Fibroblast of the conjunctiva (primary cell): Measurements from ENCODE around the gene BMP8A.
"Not testable (repeated sequence)": the region's sequence is repeated elsewhere in the genome, so short reads cannot be mapped to it uniquely, and the experiment has no call there.

ENCODE experiments used
- DNase-seq: peaks from one replicate; pipeline ENCODE4 v3.0.0-alpha.2; 2010; ENCODE audit warnings: low read depth

The BMP8A gene

DNA sequence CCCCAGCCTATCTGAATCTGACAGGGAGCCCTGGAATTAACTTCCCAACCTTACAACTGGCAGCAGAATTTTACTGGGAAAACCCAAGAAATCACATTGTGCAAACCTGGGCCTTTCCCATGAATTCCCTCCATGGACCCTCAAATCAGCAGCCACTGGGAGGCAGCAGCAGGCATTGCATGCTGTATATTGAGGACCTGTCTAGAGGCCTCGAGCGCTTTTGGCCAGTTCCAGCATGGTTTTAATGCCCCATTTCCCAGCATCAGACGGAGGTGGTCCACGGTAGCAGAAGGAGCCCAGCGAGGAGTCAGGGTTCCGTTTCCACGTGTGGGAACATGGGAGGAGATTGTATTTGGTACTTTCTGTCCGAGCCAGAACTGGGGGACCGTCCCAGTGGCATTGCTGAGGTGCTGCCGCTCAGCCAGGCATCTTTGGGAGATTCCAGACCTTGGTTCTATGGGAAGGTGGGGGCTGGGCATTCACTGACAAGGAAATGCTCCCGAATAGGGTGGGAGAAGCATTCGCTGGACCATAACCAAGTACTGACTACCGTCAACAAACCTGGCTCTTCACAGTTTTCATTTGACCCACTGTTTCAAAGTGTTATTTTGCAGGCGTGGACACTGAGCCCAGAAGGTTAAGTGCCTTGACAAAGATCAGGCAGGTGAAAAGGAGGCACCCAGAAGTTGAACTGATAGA is 15.9 kb downstream of the BMP8A start:
- DNase-seq, result no peak

- DNase-seq, result no peak
Measured at GRCh38 chr1:39508266-39508665, 16.8 kb downstream of the BMP8A start.

- no peak for DNase-seq
Measured at GRCh38 chr1:39508857-39509305, 17.4 kb downstream of the BMP8A start.

- no peak for DNase-seq
Measured at GRCh38 chr1:39509360-39510009, 18.0 kb downstream of the BMP8A start.

- not testable (repeated sequence) for DNase-seq
Measured at GRCh38 chr1:39510570-39511186, 19.2 kb downstream of the BMP8A start.

DNA sequence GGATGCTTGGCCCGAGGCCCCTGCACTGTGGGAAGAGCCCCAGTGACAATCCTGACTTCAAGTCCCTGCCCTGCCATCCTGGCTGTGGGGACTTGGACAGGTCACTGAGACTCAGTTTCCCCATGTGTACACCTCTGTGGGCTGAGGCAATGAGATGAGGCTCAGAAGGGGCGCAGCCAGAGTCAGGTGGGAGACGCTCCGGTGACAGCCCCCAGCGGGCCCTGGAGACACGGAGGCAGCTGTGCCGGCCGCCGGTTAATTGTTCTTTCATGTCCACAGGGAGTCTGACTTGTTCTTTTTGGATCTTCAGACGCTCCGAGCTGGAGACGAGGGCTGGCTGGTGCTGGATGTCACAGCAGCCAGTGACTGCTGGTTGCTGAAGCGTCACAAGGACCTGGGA is 20.0 kb downstream of the BMP8A start:
- DNase-seq, result not testable (repeated sequence)

DNA sequence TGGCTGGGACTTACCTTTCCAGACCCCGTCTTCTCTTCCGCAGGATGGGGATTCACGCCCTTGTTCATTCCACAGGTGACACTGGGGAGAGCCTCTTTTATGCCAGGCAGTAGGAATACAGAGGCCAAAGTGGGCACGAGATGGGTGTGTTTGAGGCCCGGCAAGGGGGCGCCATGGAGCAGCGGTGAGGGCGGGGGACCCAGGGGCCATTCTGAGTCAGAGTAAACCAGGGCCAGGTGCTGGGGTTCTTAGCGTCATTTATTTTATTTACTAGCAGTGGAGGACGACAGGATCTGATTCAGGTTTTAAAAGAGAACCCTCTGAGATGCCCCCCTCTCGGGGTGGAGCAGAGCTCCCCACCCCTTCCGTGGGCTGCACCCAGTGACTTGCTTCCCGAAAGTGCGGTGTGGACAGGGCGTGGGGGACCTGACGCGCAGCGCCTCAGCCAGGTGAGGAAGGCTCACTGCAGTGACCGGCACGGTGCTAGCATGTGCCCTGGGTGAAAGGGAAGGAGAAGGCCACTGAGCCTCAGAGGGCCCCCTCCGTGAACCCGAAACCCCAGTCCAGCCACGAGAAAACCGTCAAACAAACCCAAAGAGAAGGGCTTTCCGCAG is 20.9 kb downstream of the BMP8A start:
- DNase-seq, result not testable (repeated sequence)

DNA sequence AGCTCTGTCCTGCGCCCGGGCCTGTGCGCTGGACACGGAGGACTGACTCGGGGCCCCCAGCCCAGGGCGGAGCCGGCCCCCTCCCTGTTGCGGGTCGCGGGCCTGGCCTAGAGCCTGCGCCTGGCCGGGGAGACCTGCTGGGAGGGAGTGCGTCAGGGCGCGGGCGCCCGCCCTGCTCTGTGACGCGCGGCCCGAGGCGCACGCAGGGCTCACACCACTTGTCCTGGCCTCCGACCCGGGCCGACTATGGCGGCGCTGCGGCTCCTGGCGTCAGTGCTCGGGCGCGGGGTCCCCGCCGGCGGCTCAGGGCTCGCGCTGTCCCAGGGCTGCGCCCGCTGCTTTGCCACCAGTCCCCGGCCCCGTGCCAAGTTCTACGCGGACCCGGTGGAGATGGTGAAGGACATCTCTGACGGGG is 23.3 kb downstream of the BMP8A start:
- not testable (repeated sequence) for DNase-seq

DNA sequence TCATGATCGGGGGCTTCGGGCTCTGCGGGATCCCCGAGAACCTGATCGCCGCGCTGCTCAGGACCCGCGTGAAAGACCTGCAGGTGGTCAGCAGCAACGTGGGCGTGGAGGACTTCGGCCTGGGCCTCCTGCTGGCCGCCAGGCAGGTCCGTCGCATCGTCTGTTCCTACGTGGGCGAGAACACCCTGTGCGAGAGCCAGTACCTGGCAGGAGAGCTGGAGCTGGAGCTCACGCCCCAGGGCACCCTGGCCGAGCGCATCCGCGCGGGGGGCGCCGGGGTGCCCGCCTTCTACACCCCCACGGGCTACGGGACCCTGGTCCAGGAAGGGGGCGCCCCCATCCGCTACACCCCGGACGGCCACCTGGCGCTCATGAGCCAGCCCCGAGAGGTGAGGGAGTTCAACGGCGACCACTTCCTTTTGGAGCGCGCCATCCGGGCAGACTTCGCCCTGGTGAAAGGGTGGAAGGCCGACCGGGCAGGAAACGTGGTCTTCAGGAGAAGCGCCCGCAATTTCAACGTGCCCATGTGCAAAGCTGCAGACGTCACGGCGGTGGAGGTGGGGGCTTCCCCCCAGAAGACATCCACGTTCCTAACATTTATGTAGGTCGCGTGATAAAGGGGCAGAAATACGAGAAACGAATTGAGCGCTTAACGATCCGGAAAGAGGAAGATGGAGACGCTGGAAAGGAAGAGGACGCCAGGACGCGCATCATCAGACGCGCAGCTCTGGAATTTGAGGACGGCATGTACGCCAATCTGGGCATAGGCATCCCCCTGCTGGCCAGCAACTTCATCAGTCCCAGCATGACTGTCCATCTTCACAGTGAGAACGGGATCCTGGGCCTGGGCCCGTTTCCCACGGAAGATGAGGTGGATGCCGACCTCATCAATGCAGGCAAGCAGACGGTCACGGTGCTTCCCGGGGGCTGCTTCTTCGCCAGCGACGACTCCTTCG is 24.0 kb downstream of the BMP8A start:
- DNase-seq, result not testable (repeated sequence)

DNA sequence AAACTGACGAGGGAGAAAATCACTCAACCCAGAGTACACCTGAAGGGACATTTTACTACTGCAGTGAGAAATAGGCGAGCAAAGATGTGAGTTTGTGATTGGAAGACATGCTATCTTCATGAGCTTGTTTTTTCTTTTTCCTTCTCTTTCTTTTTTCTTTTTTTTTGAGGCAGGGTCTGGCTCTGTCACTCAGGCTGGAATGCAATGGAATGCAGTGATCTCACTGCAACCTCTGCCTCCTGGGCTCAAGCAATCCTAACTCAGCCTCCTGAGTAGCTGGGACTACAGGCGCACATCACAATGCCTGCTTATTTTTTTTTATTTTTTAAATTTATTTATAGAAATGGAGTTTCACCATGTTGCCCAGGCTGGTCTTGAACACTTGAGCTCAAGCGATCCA is 25.4 kb downstream of the BMP8A start:
- DNase-seq, result not testable (repeated sequence)

GRCh38 chr1:39517936-39518335 is 26.5 kb downstream of the BMP8A start:
- DNase-seq, result not testable (repeated sequence)

DNA sequence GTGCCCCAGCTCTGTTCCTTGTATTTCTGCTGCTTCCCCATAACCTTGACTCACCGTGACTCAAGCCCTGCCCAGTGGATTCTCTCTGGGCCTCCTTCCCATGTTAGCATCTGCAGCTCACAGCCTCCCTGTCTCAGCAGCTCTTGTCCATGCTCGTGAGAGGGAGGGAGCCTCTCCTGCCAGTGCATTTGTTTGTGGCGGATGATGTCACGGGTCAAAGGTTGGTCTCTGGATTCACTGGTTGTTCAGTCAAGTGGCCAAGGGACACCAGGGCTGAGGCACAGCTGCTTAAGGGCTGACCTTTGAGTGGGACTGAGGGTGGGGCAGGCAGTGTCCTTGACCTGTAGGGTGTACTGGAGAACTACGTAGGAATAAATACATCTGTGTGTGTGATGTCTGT is 27.9 kb downstream of the BMP8A start:
- DNase-seq, result not testable (repeated sequence)

DNA sequence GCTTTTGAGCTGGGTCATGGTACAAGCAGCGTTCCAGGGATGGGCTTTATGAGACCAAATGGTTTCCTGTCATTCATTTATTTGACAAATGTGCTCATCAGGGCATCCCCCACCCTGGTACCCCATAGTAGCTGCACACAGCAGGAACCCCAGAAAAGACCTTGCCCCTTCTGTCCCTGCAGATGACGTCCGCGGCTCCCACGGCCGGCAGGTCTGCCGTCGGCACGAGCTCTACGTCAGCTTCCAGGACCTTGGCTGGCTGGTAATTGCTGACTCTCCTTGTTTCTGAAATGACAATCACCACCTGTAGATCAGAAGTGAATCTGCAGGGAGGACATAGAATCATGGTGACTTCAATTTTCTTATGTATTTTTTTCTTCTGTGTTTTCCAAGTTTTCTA is 30.8 kb downstream of the BMP8A start:
- not testable (repeated sequence) for DNase-seq

DNA sequence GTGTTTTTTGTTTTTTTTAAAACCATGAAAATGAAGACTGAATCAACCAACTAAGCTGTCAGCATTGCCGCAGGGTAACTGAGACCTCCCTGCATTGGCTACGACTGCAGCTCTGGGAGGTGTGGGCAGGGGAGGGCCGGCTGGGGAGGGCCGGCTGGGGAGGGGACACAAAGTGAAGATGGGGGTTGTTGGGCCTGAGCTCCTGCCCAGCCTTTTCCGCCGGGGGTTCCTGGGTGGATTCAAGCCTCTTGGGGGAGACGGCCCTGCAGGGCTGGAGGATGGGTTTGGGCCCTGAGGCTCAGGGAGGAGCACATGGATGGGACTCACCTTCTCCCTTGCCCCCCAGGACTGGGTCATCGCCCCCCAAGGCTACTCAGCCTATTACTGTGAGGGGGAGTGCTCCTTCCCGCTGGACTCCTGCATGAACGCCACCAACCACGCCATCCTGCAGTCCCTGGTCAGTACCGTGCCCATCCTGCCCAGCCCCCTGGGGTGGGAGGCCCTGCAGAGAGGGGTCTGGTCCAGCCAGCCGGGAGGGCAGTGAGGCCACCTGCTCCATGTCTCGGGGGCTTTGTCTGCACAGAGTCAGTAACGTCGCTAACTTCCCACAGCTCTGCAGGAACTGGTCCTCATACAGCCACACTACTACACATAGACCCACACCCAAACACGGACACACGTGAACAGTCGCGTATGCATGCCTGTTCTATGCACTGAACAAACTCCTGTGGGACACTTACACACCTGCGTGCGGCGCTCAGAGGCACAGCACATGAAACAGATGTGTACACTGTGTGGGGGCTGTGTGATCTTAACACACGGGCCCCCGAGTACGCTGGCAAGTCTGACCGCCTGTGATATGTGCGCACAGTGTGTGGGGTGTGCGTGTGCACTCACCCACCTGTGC is 31.5 kb downstream of the BMP8A start:
- no peak for DNase-seq

GRCh38 chr1:39524171-39524570 is 32.7 kb downstream of the BMP8A start:
- DNase-seq, result no peak

GRCh38 chr1:39524591-39525365 is 33.3 kb downstream of the BMP8A start:
- no peak for DNase-seq

DNA sequence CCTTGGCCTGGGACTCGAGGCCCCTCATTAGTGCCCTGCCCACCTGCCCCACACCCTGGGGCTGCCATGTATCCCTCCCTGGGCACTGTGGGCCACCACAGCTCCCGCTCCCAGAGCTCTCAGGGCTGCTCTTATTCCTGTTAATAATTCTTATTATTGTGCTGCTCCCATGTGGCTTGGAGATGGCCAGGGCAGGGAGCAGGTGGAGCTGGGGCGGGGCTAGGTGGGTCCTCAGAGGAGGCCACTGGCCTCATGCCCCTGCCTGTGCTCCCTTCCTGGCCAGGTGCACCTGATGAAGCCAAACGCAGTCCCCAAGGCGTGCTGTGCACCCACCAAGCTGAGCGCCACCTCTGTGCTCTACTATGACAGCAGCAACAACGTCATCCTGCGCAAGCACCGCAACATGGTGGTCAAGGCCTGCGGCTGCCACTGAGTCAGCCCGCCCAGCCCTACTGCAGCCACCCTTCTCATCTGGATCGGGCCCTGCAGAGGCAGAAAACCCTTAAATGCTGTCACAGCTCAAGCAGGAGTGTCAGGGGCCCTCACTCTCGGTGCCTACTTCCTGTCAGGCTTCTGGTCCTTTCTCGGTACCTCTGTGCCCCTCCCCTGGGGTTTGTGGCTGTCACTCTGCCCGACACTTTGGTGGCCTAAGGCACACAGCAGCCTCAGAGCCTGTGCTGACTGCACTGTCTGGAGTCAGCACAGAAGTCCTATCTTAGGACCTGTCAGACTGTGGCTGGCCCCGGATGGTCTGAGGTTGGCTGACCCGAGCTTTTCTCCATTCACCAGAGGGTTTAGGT is 34.1 kb downstream of the BMP8A start:
- DNase-seq, result no peak

DNA sequence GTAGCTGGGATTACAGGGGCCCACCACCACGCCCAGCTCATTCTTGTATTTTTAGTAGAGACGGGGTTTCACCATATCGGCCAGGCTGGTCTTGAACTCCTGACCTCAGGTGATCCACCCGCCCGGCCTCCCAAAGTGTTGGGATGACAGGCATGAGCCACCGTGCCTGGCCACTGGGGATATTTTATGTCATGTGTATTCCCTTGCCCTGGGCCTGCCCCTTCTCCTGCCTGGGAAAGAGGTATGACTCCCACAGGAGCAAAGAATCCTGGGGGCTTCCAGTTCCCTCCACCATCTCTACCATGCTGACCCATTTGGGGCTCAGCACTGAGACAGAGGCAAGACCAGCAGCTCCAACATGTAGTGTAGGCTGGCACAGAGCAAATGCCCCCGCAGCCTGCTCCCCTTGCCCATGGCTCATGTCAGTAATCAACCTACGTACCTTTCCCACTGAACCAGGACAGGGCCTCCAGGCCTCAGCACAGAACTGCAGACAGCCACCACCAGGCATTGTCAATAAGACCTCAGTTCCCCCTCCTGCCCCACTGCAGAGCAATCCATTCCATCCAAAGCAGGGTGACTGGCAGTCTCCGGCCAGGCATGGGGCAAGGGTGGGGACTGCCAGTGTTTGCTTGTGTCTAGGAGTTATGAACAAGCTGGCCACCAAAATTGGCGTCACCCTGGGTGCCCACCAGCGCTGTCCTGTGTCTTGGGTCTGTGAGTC is 35.2 kb downstream of the BMP8A start:
- no peak for DNase-seq
